ENCODE measurements around the gene RBP7. TPM values are rescaled to one million over a fixed set of nuclear protein-coding genes. Genes with fewer than 3 reads are reported as not detected.
A peak's percentile ranks its signal among the peaks of the same experiment; 100 is the strongest.
"Not testable (repeated sequence)": the region's sequence is repeated elsewhere in the genome, so short reads cannot be mapped to it uniquely, and the experiment has no call there.

Gene RBP7
- total RNA-seq, 1 donor from 2014 or later, result not detected

GRCh38 chr1:10028956-10029500, 32.0 kb downstream of the RBP7 start:
- DNase-seq (ENCODE audit: low spot score in 2 of 2); FAIRE-seq: not testable (repeated sequence)

GRCh38 chr1:10031461-10031860, 34.4 kb downstream of the RBP7 start:
- DNase-seq (ENCODE audit: low spot score in 2 of 2), result no peak

GRCh38 chr1:10032590-10033358, 35.7 kb downstream of the RBP7 start, which contains the start of gene UBE4B:
Gene UBE4B, plus strand, starts transcription at chr1:10032958. Its CDS starts 713 bp downstream, at chr1:10033671.
- FAIRE-seq (no peak), DNase-seq (ENCODE audit: low spot score in 2 of 2) (peak; percentile 97 to 98)

More at GRCh38 chr1:10031461-10031860, 34.4 kb downstream of the RBP7 start:
- FAIRE-seq, result no peak

- peak in 1 of 2 donors; percentile 22 for DNase-seq (ENCODE audit: low spot score in 2 of 2)
Observed at GRCh38 chr1:10033359-10033845, 36.4 kb downstream of the RBP7 start.

GRCh38 chr1:10042746-10043145, 45.7 kb downstream of the RBP7 start:
- FAIRE-seq, result no peak

More at GRCh38 chr1:10033359-10033845, 36.4 kb downstream of the RBP7 start:
- FAIRE-seq, result no peak

GRCh38 chr1:10045480-10046355, 48.7 kb downstream of the RBP7 start:
- DNase-seq (ENCODE audit: low spot score in 2 of 2), result no peak
- no peak for FAIRE-seq

More at GRCh38 chr1:10042746-10043145, 45.7 kb downstream of the RBP7 start:
- no peak for DNase-seq (ENCODE audit: low spot score in 2 of 2)

- FAIRE-seq, result no peak
- no peak for DNase-seq (ENCODE audit: low spot score in 2 of 2)
Observed at GRCh38 chr1:10046356-10047085, 49.5 kb downstream of the RBP7 start.

GRCh38 chr1:10048601-10049000, 51.6 kb downstream of the RBP7 start:
- FAIRE-seq (no peak), DNase-seq (ENCODE audit: low spot score in 2 of 2) (no peak)

GRCh38 chr1:10050611-10051010, 53.6 kb downstream of the RBP7 start:
- no peak for FAIRE-seq
- DNase-seq (ENCODE audit: low spot score in 2 of 2), result no peak

GRCh38 chr1:10051656-10052055, 54.6 kb downstream of the RBP7 start:
- no peak for FAIRE-seq
- DNase-seq (ENCODE audit: low spot score in 2 of 2), result no peak

GRCh38 chr1:10052347-10052746, 55.3 kb downstream of the RBP7 start:
- DNase-seq (ENCODE audit: low spot score in 2 of 2), result no peak
- FAIRE-seq, result no peak

- DNase-seq (ENCODE audit: low spot score in 2 of 2), result no peak
- FAIRE-seq, result no peak
Observed at GRCh38 chr1:10054465-10054864, 57.4 kb downstream of the RBP7 start.

- DNase-seq (ENCODE audit: low spot score in 2 of 2), result no peak
Observed at GRCh38 chr1:10056599-10056987, 59.6 kb downstream of the RBP7 start.

GRCh38 chr1:10057343-10057742, 60.3 kb downstream of the RBP7 start:
- FAIRE-seq (no peak), DNase-seq (ENCODE audit: low spot score in 2 of 2) (no peak)

More at GRCh38 chr1:10056599-10056987, 59.6 kb downstream of the RBP7 start:
- FAIRE-seq, result no peak

- no peak for DNase-seq (ENCODE audit: low spot score in 2 of 2)
Observed at GRCh38 chr1:10057796-10058195, 60.8 kb downstream of the RBP7 start.

GRCh38 chr1:10059342-10059718, 62.3 kb downstream of the RBP7 start:
- FAIRE-seq (no peak), DNase-seq (ENCODE audit: low spot score in 2 of 2) (no peak)

More at GRCh38 chr1:10057796-10058195, 60.8 kb downstream of the RBP7 start:
- FAIRE-seq, result no peak

- FAIRE-seq (no peak), DNase-seq (ENCODE audit: low spot score in 2 of 2) (no peak)
Observed at GRCh38 chr1:10060311-10061100, 63.5 kb downstream of the RBP7 start.

- no peak for FAIRE-seq
- DNase-seq (ENCODE audit: low spot score in 2 of 2), result no peak
Observed at GRCh38 chr1:10061276-10061675, 64.2 kb downstream of the RBP7 start.

GRCh38 chr1:10063878-10064277, 66.8 kb downstream of the RBP7 start:
- no peak for FAIRE-seq
- DNase-seq (ENCODE audit: low spot score in 2 of 2), result no peak
